ENCODE measurements around the gene PARD6G.

GRCh38 chr18:80225685-80226084 lies 21.6 kb downstream of the PARD6G start:
- TF ChIP-seq CTCF (IDR thresholded peaks at IDR 0.05) (no peak), POLR2A (IDR thresholded peaks at IDR 0.05) (no peak)
